Activated naive CD8-positive, alpha-beta T cell treated with anti-CD3 and anti-CD28 coated beads, Interleukin-2, amount 10 ng/mL, durations not matched to agents 7 days and 5 days (primary cell): ENCODE results near the gene UPF1. TPM values are rescaled to one million over a fixed set of nuclear protein-coding genes. Genes with fewer than 3 reads are reported as not detected.
"Not testable (repeated sequence)": the region's sequence is repeated elsewhere in the genome, so short reads cannot be mapped to it uniquely, and the experiment has no call there.

Source experiments
- ATAC-seq: fragments of 150-1000 bp; cut with Tn5 transposase; one replicate; pipeline ENCODE4 v1.10.0; 2021; ENCODE audit warnings: low read depth, moderate library complexity
- POLR2A ChIA-PET: fragments of 350-600 bp; sonication (Branson Sonifier 250); formaldehyde crosslinking; loops from one replicate; lab custom pipeline; 2021; ENCODE audit warnings: antibody characterized with exemption; lab: Charles Lee
- DNase-seq: peaks from one replicate; pipeline ENCODE4 v3.0.0; 2021
- H3K27ac Mint-ChIP-seq: one replicate; pipeline ENCODE4 v1.8.0; 2022; ENCODE audit warnings: mild to moderate bottlenecking, mixed read lengths
- H3K27me3 Mint-ChIP-seq: one replicate; pipeline ENCODE4 v1.8.0; 2022; ENCODE audit warnings: mild to moderate bottlenecking, moderate library complexity, mixed read lengths
- H3K36me3 Mint-ChIP-seq: one replicate; pipeline ENCODE4 v1.8.0; 2021; ENCODE audit warnings: mild to moderate bottlenecking, mixed read lengths
- H3K4me1 Mint-ChIP-seq: one replicate; pipeline ENCODE4 v1.8.0; 2021; ENCODE audit warnings: mixed read lengths
- H3K4me3 Mint-ChIP-seq: one replicate; pipeline ENCODE4 v1.8.0; 2022; ENCODE audit warnings: mild to moderate bottlenecking, moderate library complexity, mixed read lengths
- H3K9me3 Mint-ChIP-seq: one replicate; pipeline ENCODE4 v1.8.0; 2021; ENCODE audit warnings: mixed read lengths
- total RNA-seq, 2 experiments: library from RNA; stranded (reverse); gene quantifications; one replicate each; pipeline ENCODE4 v1.2.3, GENCODE V29; 2021

The UPF1 gene
- total RNA-seq, 2 experiments from 2014 or later, result 90.4 to 93.2 TPM

GRCh38 chr19:18912933-18913332 lies 81.2 kb downstream of the UPF1 start:
- no peak overlapping the region for H3K4me3 Mint-ChIP-seq
- ATAC-seq, result no peak
- H3K9me3 Mint-ChIP-seq, result peaks cover 2% of the 10 kb centered on the region
- peaks cover 9% of the 10 kb centered on the region for H3K4me1 Mint-ChIP-seq
- POLR2A ChIA-PET, result no interaction called here
- H3K27ac Mint-ChIP-seq, result no peak overlapping the region
- no peak for DNase-seq
- H3K27me3 Mint-ChIP-seq, result no peaks in the 10 kb centered on the region
- H3K36me3 Mint-ChIP-seq, result peaks cover 13% of the 10 kb centered on the region

GRCh38 chr19:18913466-18913865 lies 81.7 kb downstream of the UPF1 start:
- no peak overlapping the region for H3K4me3 Mint-ChIP-seq
- ATAC-seq (no peak), DNase-seq (no peak)
- H3K27ac Mint-ChIP-seq, result no peak overlapping the region
- POLR2A ChIA-PET, result no interaction called here
- peaks cover 10% of the 10 kb centered on the region for H3K4me1 Mint-ChIP-seq
- no peaks in the 10 kb centered on the region for H3K27me3 Mint-ChIP-seq
- H3K36me3 Mint-ChIP-seq, result peaks cover 13% of the 10 kb centered on the region
- peaks cover 2% of the 10 kb centered on the region for H3K9me3 Mint-ChIP-seq

- H3K27me3 Mint-ChIP-seq, result no peaks in the 10 kb centered on the region
- peaks cover 13% of the 10 kb centered on the region for H3K36me3 Mint-ChIP-seq
- peaks cover 17% of the 10 kb centered on the region for H3K4me1 Mint-ChIP-seq
- no peak overlapping the region for H3K4me3 Mint-ChIP-seq
- POLR2A ChIA-PET, result no interaction called here
- no peak overlapping the region for H3K27ac Mint-ChIP-seq
- DNase-seq (no peak), ATAC-seq (no peak)
- peaks cover 2% of the 10 kb centered on the region for H3K9me3 Mint-ChIP-seq
Observed at GRCh38 chr19:18915639-18916038, 83.9 kb downstream of the UPF1 start.

GRCh38 chr19:18917593-18917992 lies 85.8 kb downstream of the UPF1 start:
- Mint-ChIP-seq H3K27ac (peak overlapping the region; percentile 30), H3K4me3 (peak overlapping the region; percentile 67), H3K36me3 (peaks cover 11% of the 10 kb centered on the region), H3K4me1 (peaks cover 17% of the 10 kb centered on the region)
- POLR2A ChIA-PET, ATAC-seq, H3K9me3 Mint-ChIP-seq, DNase-seq, H3K27me3 Mint-ChIP-seq: not testable (repeated sequence)

Other genes starting within 250 kb of the UPF1 start
- gene REX1BD, start 243.2 kb upstream of the UPF1 start, total RNA-seq, result 100 to 1,000 TPM; 105 to 109 TPM
- not detected for gene CRLF1, start 225.2 kb upstream of the UPF1 start, total RNA-seq
- under 1 TPM in 1 of 2 experiments, not detected in 1; 0.19 TPM for gene TMEM59L, start 219.1 kb upstream of the UPF1 start, total RNA-seq
- 10 to 100 TPM; 13.6 to 14.3 TPM for gene KLHL26, start 194.9 kb upstream of the UPF1 start, total RNA-seq
- 10 to 100 TPM; 10.3 to 11.8 TPM for gene CRTC1, start 148.3 kb upstream of the UPF1 start, total RNA-seq
- not detected for gene COMP, start 40.7 kb upstream of the UPF1 start, total RNA-seq
- not detected for gene CERS1, start 64.2 kb downstream of the UPF1 start, total RNA-seq
- 100 to 1,000 TPM; 209 to 213 TPM for gene COPE, start 87.4 kb downstream of the UPF1 start, total RNA-seq
- 10 to 100 TPM; 42.3 to 42.8 TPM for gene DDX49, start 87.8 kb downstream of the UPF1 start, total RNA-seq
- gene HOMER3, start 109.3 kb downstream of the UPF1 start, total RNA-seq, result 1 to 10 TPM in 1 of 2 experiments, under 1 TPM in 1; 0.67 to 1.1 TPM
- 100 to 1,000 TPM; 150 to 155 TPM for gene SUGP2, start 201.6 kb downstream of the UPF1 start, total RNA-seq
- 10 to 100 TPM; 23.3 to 26.2 TPM for gene ARMC6, start 201.6 kb downstream of the UPF1 start, total RNA-seq
- 10 to 100 TPM; 20.4 to 22.0 TPM for gene SLC25A42, start 232.0 kb downstream of the UPF1 start, total RNA-seq